Measurements from ENCODE around the gene DNASE2B. TPM values are rescaled to one million over a fixed set of nuclear protein-coding genes. Genes with fewer than 3 reads are reported as not detected.

Gene DNASE2B
- total and polyA plus RNA-seq, 2 donors (not counting 3 experiments of a cell fraction or from before 2014, with no cell fraction given): not detected

- peak; percentile 13 for DNase-seq (ENCODE audit: low read depth, low spot score)
- peak; percentile 31 for FAIRE-seq
- Histone ChIP-seq H3K4me2 (ENCODE audit: insufficient read depth, low read length) (no peak overlapping the region), H3K9me3 (replicated peaks; ENCODE audit: control insufficient read depth, insufficient read depth, low read length) (no peaks in the 10 kb centered on the region), H3K9me1 (replicated peaks; ENCODE audit: control insufficient read depth, extremely low read depth, insufficient read depth, low read length) (no peaks in the 10 kb centered on the region), H3K9ac (replicated peaks; ENCODE audit: extremely low read depth, insufficient read depth, low read length) (no peak overlapping the region), H3K4me1 (ENCODE audit: control insufficient read depth, extremely low read depth, insufficient read depth, low read length) (peaks cover 19% of the 10 kb centered on the region), H4K20me1 (replicated peaks; ENCODE audit: control insufficient read depth, extremely low read depth, insufficient read depth, low read length) (no peaks in the 10 kb centered on the region), H3K27me3 (ENCODE audit: control insufficient read depth in 2 of 2, insufficient read depth in 2 of 2, low read length in 2 of 2) (no peaks in the 10 kb centered on the region), H3K79me2 (ENCODE audit: control insufficient read depth, insufficient read depth, low read length) (no peaks in the 10 kb centered on the region), H2AFZ (ENCODE audit: low read depth, low read length) (no peak overlapping the region), H3K4me3 (replicated peaks in 1 of 3; ENCODE audit: insufficient read depth in 1 of 3, low read depth in 1 of 3, low read length in 3 of 3) (no peak overlapping the region), H3K27ac (ENCODE audit: insufficient read depth, low read depth, low read length) (no peak overlapping the region), H3K36me3 (ENCODE audit: control insufficient read depth in 2 of 2, extremely low read depth in 1 of 2, insufficient read depth in 2 of 2, low read length in 2 of 2) (no peaks in the 10 kb centered on the region)
- BruUV-seq (replicated peaks): no TSS peak
- TF ChIP-seq POLR2A (IDR thresholded peaks at IDR 0.05; ENCODE audit: low read depth, low read length) (no peak), FOS (IDR thresholded peaks at IDR 0.05; ENCODE audit: borderline replicate concordance, insufficient read depth, low read length) (peak; percentile 41), POLR2AphosphoS5 (IDR thresholded peaks at IDR 0.05; ENCODE audit: insufficient read depth, low read depth, low read length) (no peak), MAX (IDR thresholded peaks at IDR 0.05; ENCODE audit: insufficient read depth, insufficient read length) (no peak), EZH2 (IDR thresholded peaks at IDR 0.05; ENCODE audit: borderline replicate concordance, low read depth, low read length, severe bottlenecking) (no peak)
- intact Hi-C loops (cut with micrococcal nuclease) (no loop called here), dilution Hi-C loops (cut with MboI; ENCODE audit: extremely low pct_ligation_motif_present, low sequenced_read_pairs) (no loop called here)
- CTCF ChIA-PET: interaction anchor here (1.7 kb wide), 1 partner anchor 27 kb away, joined by 5 read pairs; no protein-coding TSS in a partner anchor
- POLR2A ChIA-PET: no interaction called here
These were observed 8.1 kb downstream of the DNASE2B start for GRCh38 chr1:84406346-84406861.

GRCh38 chr1:84407524-84407923, 9.2 kb downstream of the DNASE2B start:
- Histone ChIP-seq H4K20me1 (replicated peaks; ENCODE audit: control insufficient read depth, extremely low read depth, insufficient read depth, low read length) (no peaks in the 10 kb centered on the region), H2AFZ (ENCODE audit: low read depth, low read length) (peak overlapping the region; percentile 75), H3K27ac (ENCODE audit: insufficient read depth, low read depth, low read length) (no peak overlapping the region), H3K9me3 (replicated peaks; ENCODE audit: control insufficient read depth, insufficient read depth, low read length) (no peaks in the 10 kb centered on the region), H3K79me2 (ENCODE audit: control insufficient read depth, insufficient read depth, low read length) (no peaks in the 10 kb centered on the region), H3K36me3 (ENCODE audit: control insufficient read depth in 2 of 2, extremely low read depth in 1 of 2, insufficient read depth in 2 of 2, low read length in 2 of 2) (no peaks in the 10 kb centered on the region), H3K9ac (replicated peaks; ENCODE audit: extremely low read depth, insufficient read depth, low read length) (no peak overlapping the region), H3K9me1 (replicated peaks; ENCODE audit: control insufficient read depth, extremely low read depth, insufficient read depth, low read length) (no peaks in the 10 kb centered on the region), H3K4me1 (ENCODE audit: control insufficient read depth, extremely low read depth, insufficient read depth, low read length) (peaks cover 17% of the 10 kb centered on the region), H3K4me2 (ENCODE audit: insufficient read depth, low read length) (no peak overlapping the region), H3K27me3 (ENCODE audit: control insufficient read depth in 2 of 2, insufficient read depth in 2 of 2, low read length in 2 of 2) (no peaks in the 10 kb centered on the region), H3K4me3 (replicated peaks in 1 of 3; ENCODE audit: insufficient read depth in 1 of 3, low read depth in 1 of 3, low read length in 3 of 3) (no peak overlapping the region)
- ChIA-PET POLR2A (no interaction called here), CTCF (interaction anchor here (0.7 to 1.7 kb wide), 2 partner anchors 13 to 26 kb away, joined by 3 to 5 read pairs; no protein-coding TSS in a partner anchor)
- dilution Hi-C loops (cut with MboI; ENCODE audit: extremely low pct_ligation_motif_present, low sequenced_read_pairs) (no loop called here), intact Hi-C loops (cut with micrococcal nuclease) (no loop called here)
- no peak for DNase-seq (ENCODE audit: low read depth, low spot score)
- TF ChIP-seq POLR2A (IDR thresholded peaks at IDR 0.05; ENCODE audit: low read depth, low read length): no peak
- TF ChIP-seq MYC (IDR thresholded peaks at IDR 0.05; ENCODE audit: low read depth, low read length): no peak
- no peak for TF ChIP-seq CTCF (IDR thresholded peaks at IDR 0.05; ENCODE audit: extremely low read depth in 1 of 2, insufficient read depth in 1 of 2, low read depth in 1 of 2, low read length in 2 of 2)
- no peak for TF ChIP-seq POLR2AphosphoS5 (IDR thresholded peaks at IDR 0.05; ENCODE audit: insufficient read depth, low read depth, low read length)
- TF ChIP-seq EZH2 (IDR thresholded peaks at IDR 0.05; ENCODE audit: borderline replicate concordance, low read depth, low read length, severe bottlenecking): no peak
- TF ChIP-seq JUN (IDR thresholded peaks at IDR 0.05; ENCODE audit: borderline replicate concordance, insufficient read depth, insufficient read length, low read depth): no peak
- TF ChIP-seq GATA2 (IDR thresholded peaks at IDR 0.05; ENCODE audit: insufficient read depth, insufficient read length, low read depth, low read length): no peak
- no peak for TF ChIP-seq FOS (IDR thresholded peaks at IDR 0.05; ENCODE audit: borderline replicate concordance, insufficient read depth, low read length)
- no peak for TF ChIP-seq MAX (IDR thresholded peaks at IDR 0.05; ENCODE audit: insufficient read depth, insufficient read length)
- no TSS peak for BruUV-seq (replicated peaks)
- no peak for FAIRE-seq
